ENCODE results near the gene UBC.

DNA sequence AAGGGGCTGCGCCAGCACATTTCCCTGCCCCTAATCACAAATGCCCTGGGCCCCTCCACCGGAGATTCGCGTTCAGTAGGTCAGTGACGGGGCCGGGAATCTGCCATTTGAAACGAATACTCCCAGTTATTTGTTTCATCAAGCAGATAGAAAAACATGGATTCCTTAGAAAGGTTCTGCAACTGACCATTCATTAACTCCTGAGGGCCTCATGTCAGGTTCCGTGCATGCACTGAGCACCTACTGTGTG lies 25.6 kb upstream of the UBC start:
- TF ChIP-seq CTCF (IDR thresholded peaks at IDR 0.05; ENCODE audit: low read depth, low read length, poor library complexity, severe bottlenecking) (no peak), EZH2phosphoT487 (IDR thresholded peaks at IDR 0.05; ENCODE audit: borderline replicate concordance, low read length) (no peak)
